IgD-negative memory B cell (primary cell): ENCODE results near the gene GABRP. TPM values are rescaled to one million over a fixed set of nuclear protein-coding genes. Genes with fewer than 3 reads are reported as not detected.
"Not testable (repeated sequence)": the region's sequence is repeated elsewhere in the genome, so short reads cannot be mapped to it uniquely, and the experiment has no call there.

ENCODE experiments used
- H3K27ac Mint-ChIP-seq, 3 donors: one replicate each; pipeline ENCODE4 v1.8.0; 2020 to 2022; ENCODE audit warnings: mild to moderate bottlenecking in 3 of 3, mixed read lengths in 3 of 3, moderate library complexity in 1 of 3
- H3K27me3 Mint-ChIP-seq: one replicate; pipeline ENCODE4 v1.8.0; 2021; ENCODE audit warnings: mixed read lengths
- H3K36me3 Mint-ChIP-seq: one replicate; pipeline ENCODE4 v1.8.0; 2020; ENCODE audit warnings: mild to moderate bottlenecking, mixed read lengths
- H3K4me1 Mint-ChIP-seq, 3 donors: one replicate each; pipeline ENCODE4 v1.8.0; 2020 to 2022; ENCODE audit warnings: mixed read lengths in 3 of 3, mild to moderate bottlenecking in 1 of 3
- H3K4me3 Mint-ChIP-seq, 4 donors: one replicate each; pipeline ENCODE4 v1.8.0; 2020 to 2022; ENCODE audit warnings: mild to moderate bottlenecking in 4 of 4, mixed read lengths in 4 of 4, moderate library complexity in 3 of 4
- H3K9me3 Mint-ChIP-seq, 3 donors: one replicate each; pipeline ENCODE4 v1.8.0; 2020 to 2021; ENCODE audit warnings: mixed read lengths in 3 of 3, mild to moderate bottlenecking in 1 of 3
- polyA plus RNA-seq: library from polyadenylated mRNA; unstranded; fragments of 300-500 nt; fragmentation: Illumina TruSeq; gene quantifications from one replicate; pipeline ENCODE4 v1.2.3, GENCODE V29; 2021

The GABRP gene
- polyA plus RNA-seq, 1 donor from 2014 or later: not detected

- Mint-ChIP-seq H3K36me3 (no peaks in the 10 kb centered on the region), H3K4me3 (no peak overlapping the region), H3K4me1 (peaks cover 0 to 5% (median 2%) of the 10 kb centered on the region in 3 donors), H3K27me3 (peaks cover 26% of the 10 kb centered on the region), H3K27ac (no peak overlapping the region), H3K9me3 (no peaks in the 10 kb centered on the region)
Observed at GRCh38 chr5:170748951-170749471, 34.5 kb upstream of the GABRP start.

- peaks cover 26% of the 10 kb centered on the region for H3K27me3 Mint-ChIP-seq
- H3K4me3 Mint-ChIP-seq: no peak overlapping the region
- H3K36me3 Mint-ChIP-seq: no peaks in the 10 kb centered on the region
- no peaks in the 10 kb centered on the region for H3K9me3 Mint-ChIP-seq
- peaks cover 0 to 2% (median 0%) of the 10 kb centered on the region in 3 donors for H3K4me1 Mint-ChIP-seq
- no peak overlapping the region for H3K27ac Mint-ChIP-seq
Observed at GRCh38 chr5:170749911-170750431, 33.6 kb upstream of the GABRP start.

- Mint-ChIP-seq H3K27ac (no peak overlapping the region), H3K9me3 (no peaks in the 10 kb centered on the region), H3K4me1 (peaks cover 0 to 2% (median 0%) of the 10 kb centered on the region in 3 donors), H3K4me3 (no peak overlapping the region), H3K36me3 (no peaks in the 10 kb centered on the region), H3K27me3 (peaks cover 22% of the 10 kb centered on the region)
Observed at GRCh38 chr5:170750791-170751190, 32.7 kb upstream of the GABRP start.

GRCh38 chr5:170751631-170752030, 31.9 kb upstream of the GABRP start:
- Mint-ChIP-seq H3K4me1 (peaks cover 0 to 2% (median 0%) of the 10 kb centered on the region in 3 donors), H3K4me3 (no peak overlapping the region), H3K27ac (no peak overlapping the region), H3K36me3 (no peaks in the 10 kb centered on the region), H3K9me3 (no peaks in the 10 kb centered on the region), H3K27me3 (peaks cover 20% of the 10 kb centered on the region)

GRCh38 chr5:170752257-170753215, 31.0 kb upstream of the GABRP start:
- Mint-ChIP-seq H3K4me1 (peaks cover 0 to 2% (median 0%) of the 10 kb centered on the region in 3 donors), H3K9me3 (no peaks in the 10 kb centered on the region), H3K4me3 (no peak overlapping the region), H3K36me3 (no peaks in the 10 kb centered on the region), H3K27ac (no peak overlapping the region), H3K27me3 (peaks cover 13% of the 10 kb centered on the region)

GRCh38 chr5:170753311-170753710, 30.2 kb upstream of the GABRP start:
- Mint-ChIP-seq H3K4me1 (no peaks in the 10 kb centered on the region), H3K27ac (no peak overlapping the region), H3K27me3 (peaks cover 13% of the 10 kb centered on the region), H3K4me3 (no peak overlapping the region), H3K36me3 (no peaks in the 10 kb centered on the region), H3K9me3 (no peaks in the 10 kb centered on the region)

- peaks cover 11% of the 10 kb centered on the region for H3K27me3 Mint-ChIP-seq
- H3K27ac Mint-ChIP-seq, H3K9me3 Mint-ChIP-seq, H3K36me3 Mint-ChIP-seq, H3K4me1 Mint-ChIP-seq, H3K4me3 Mint-ChIP-seq: not testable (repeated sequence)
Observed at GRCh38 chr5:170754508-170754907, 29.0 kb upstream of the GABRP start.

GRCh38 chr5:170755679-170756456, 27.7 kb upstream of the GABRP start:
- Mint-ChIP-seq H3K4me1 (no peaks in the 10 kb centered on the region), H3K27me3 (peaks cover 8% of the 10 kb centered on the region), H3K4me3 (no peak overlapping the region), H3K36me3 (no peaks in the 10 kb centered on the region), H3K9me3 (no peaks in the 10 kb centered on the region), H3K27ac (no peak overlapping the region)

GRCh38 chr5:170756691-170757090, 26.8 kb upstream of the GABRP start:
- H3K36me3 Mint-ChIP-seq: no peaks in the 10 kb centered on the region
- H3K4me3 Mint-ChIP-seq: no peak overlapping the region
- H3K4me1 Mint-ChIP-seq: no peaks in the 10 kb centered on the region
- no peaks in the 10 kb centered on the region for H3K9me3 Mint-ChIP-seq
- H3K27ac Mint-ChIP-seq: no peak overlapping the region
- H3K27me3 Mint-ChIP-seq: peaks cover 6% of the 10 kb centered on the region

GRCh38 chr5:170757182-170757601, 26.3 kb upstream of the GABRP start:
- peaks cover 6% of the 10 kb centered on the region for H3K27me3 Mint-ChIP-seq
- H3K9me3 Mint-ChIP-seq: no peaks in the 10 kb centered on the region
- no peak overlapping the region for H3K4me3 Mint-ChIP-seq
- H3K36me3 Mint-ChIP-seq: no peaks in the 10 kb centered on the region
- H3K27ac Mint-ChIP-seq: no peak overlapping the region
- H3K4me1 Mint-ChIP-seq: no peaks in the 10 kb centered on the region

GRCh38 chr5:170757669-170758068, 25.9 kb upstream of the GABRP start:
- Mint-ChIP-seq H3K36me3 (no peaks in the 10 kb centered on the region), H3K27ac (no peak overlapping the region), H3K4me3 (no peak overlapping the region), H3K27me3 (peaks cover 5% of the 10 kb centered on the region), H3K4me1 (no peaks in the 10 kb centered on the region), H3K9me3 (no peaks in the 10 kb centered on the region)

- Mint-ChIP-seq H3K4me1 (no peaks in the 10 kb centered on the region), H3K27me3 (peaks cover 4% of the 10 kb centered on the region), H3K27ac (no peak overlapping the region), H3K4me3 (no peak overlapping the region), H3K9me3 (no peaks in the 10 kb centered on the region), H3K36me3 (no peaks in the 10 kb centered on the region)
Observed at GRCh38 chr5:170758481-170758880, 25.0 kb upstream of the GABRP start.

- no peak overlapping the region for H3K27ac Mint-ChIP-seq
- peaks cover 4% of the 10 kb centered on the region for H3K27me3 Mint-ChIP-seq
- H3K4me3 Mint-ChIP-seq: no peak overlapping the region
- no peaks in the 10 kb centered on the region for H3K4me1 Mint-ChIP-seq
- no peaks in the 10 kb centered on the region for H3K9me3 Mint-ChIP-seq
- H3K36me3 Mint-ChIP-seq: no peaks in the 10 kb centered on the region
Observed at GRCh38 chr5:170760113-170760512, 23.4 kb upstream of the GABRP start.

GRCh38 chr5:170761048-170761707, 22.3 kb upstream of the GABRP start:
- Mint-ChIP-seq H3K27me3 (peaks cover 4% of the 10 kb centered on the region), H3K36me3 (no peaks in the 10 kb centered on the region), H3K4me1 (no peaks in the 10 kb centered on the region), H3K9me3 (no peaks in the 10 kb centered on the region), H3K4me3 (peak overlapping the region in 1 of 4 donors; percentile 31), H3K27ac (no peak overlapping the region)

GRCh38 chr5:170761708-170762066, 21.8 kb upstream of the GABRP start:
- H3K4me3 Mint-ChIP-seq: no peak overlapping the region
- H3K36me3 Mint-ChIP-seq: no peaks in the 10 kb centered on the region
- no peak overlapping the region for H3K27ac Mint-ChIP-seq
- H3K9me3 Mint-ChIP-seq: no peaks in the 10 kb centered on the region
- H3K27me3 Mint-ChIP-seq: peaks cover 4% of the 10 kb centered on the region
- no peaks in the 10 kb centered on the region for H3K4me1 Mint-ChIP-seq
